Mesendoderm (in vitro differentiated cells): ENCODE measurements around the gene DGCR2.

ENCODE experiments used
- DNase-seq: peaks from one replicate; pipeline ENCODE4 v3.0.0; 2013
- H2AK5ac ChIP-seq: 2 replicates; pipeline ENCODE4 v1.6.1; 2013; ENCODE audit warnings: low read length, inconsistent platforms
- H2BK120ac ChIP-seq: 2 replicates; pipeline ENCODE4 v1.6.1; 2013; ENCODE audit warnings: low read depth, mild to moderate bottlenecking, low read length, moderate library complexity, mixed read lengths
- H2BK15ac ChIP-seq: replicated peaks from 2 replicates; pipeline ENCODE4 v1.6.1; 2013; ENCODE audit warnings: low read depth, mild to moderate bottlenecking, moderate library complexity
- H2BK5ac ChIP-seq: 2 replicates; pipeline ENCODE4 v1.6.1; 2013; ENCODE audit warnings: low read length, inconsistent platforms
- H3K18ac ChIP-seq: 2 replicates; pipeline ENCODE4 v1.6.1; 2013; ENCODE audit warnings: mild to moderate bottlenecking, low read length, mixed read lengths
- H3K23ac ChIP-seq: one replicate; pipeline ENCODE4 v1.6.1; 2013; ENCODE audit warnings: low read length
- H3K27ac ChIP-seq: 2 replicates; pipeline ENCODE4 v1.5.1; 2013; ENCODE audit warnings: low read depth, mild to moderate bottlenecking, inconsistent platforms, low read length, moderate library complexity
- H3K27me3 ChIP-seq: 2 replicates; pipeline ENCODE4 v1.6.1; 2013; ENCODE audit warnings: low read length, control low read depth, mild to moderate bottlenecking, inconsistent platforms; ENCODE audit not compliant: insufficient read depth, poor library complexity
- H3K36me3 ChIP-seq: 2 replicates; pipeline ENCODE4 v1.6.1; 2013; ENCODE audit warnings: low read length, inconsistent platforms; ENCODE audit not compliant: control insufficient read depth, insufficient read depth
- H3K4ac ChIP-seq: one replicate; pipeline ENCODE4 v1.6.1; 2013; ENCODE audit warnings: low read depth, mild to moderate bottlenecking, low read length, moderate library complexity
- H3K4me1 ChIP-seq: 2 replicates; pipeline ENCODE4 v1.6.1; 2013; ENCODE audit warnings: low read depth, low read length, inconsistent platforms; ENCODE audit not compliant: control insufficient read depth
- H3K4me2 ChIP-seq: 2 replicates; pipeline ENCODE4 v1.6.1; 2013; ENCODE audit warnings: low read length
- H3K4me3 ChIP-seq: 2 replicates; pipeline ENCODE4 v1.5.1; 2013; ENCODE audit warnings: mild to moderate bottlenecking, low read length
- H3K56ac ChIP-seq: one replicate; pipeline ENCODE4 v1.6.1; 2013; ENCODE audit warnings: low read length
- H3K79me1 ChIP-seq: 2 replicates; pipeline ENCODE4 v1.6.1; 2013; ENCODE audit warnings: low read length, inconsistent platforms
- H3K79me2 ChIP-seq: 2 replicates; pipeline ENCODE4 v1.6.1; 2013; ENCODE audit warnings: mild to moderate bottlenecking, low read length; ENCODE audit not compliant: control insufficient read depth, insufficient read depth
- H3K9ac ChIP-seq: 2 replicates; pipeline ENCODE4 v1.6.1; 2013; ENCODE audit warnings: low read length, inconsistent platforms
- H4K5ac ChIP-seq: one replicate; pipeline ENCODE4 v1.6.1; 2013; ENCODE audit warnings: low read length
- H4K8ac ChIP-seq: one replicate; pipeline ENCODE4 v1.6.1; 2013; ENCODE audit warnings: low read depth, mild to moderate bottlenecking, control low read depth, low read length, moderate library complexity
- WGBS: extraction: QIAGEN DNeasy Blood & Tissue Kit; methylation state at CpG from one replicate; pipeline ENCODE4 v1.1.7; 2013; ENCODE audit warnings: low lambda C conversion rate, missing lambda C conversion rate; ENCODE audit not compliant: insufficient coverage; ENCODE audit errors: extremely low coverage; 5-methylcytosine and 5-hydroxymethylcytosine counted together

DGCR2 gene

GRCh38 chr22:19130959-19131684 is 8.9 kb upstream of the DGCR2 start, which contains the start of gene TSSK2:
TSS of gene TSSK2 (plus strand) at chr22:19131308. CDS start at chr22:19131400, 92 bp downstream.
- no peaks in the 10 kb centered on the region for H3K4me1 ChIP-seq
- H3K4me3 ChIP-seq = no peak within 1 kb of the TSS
- H3K56ac ChIP-seq = no peak within 1 kb of the TSS
- no peak within 1 kb of the TSS for H3K4ac ChIP-seq
- no peak within 1 kb of the TSS for H2BK15ac ChIP-seq
- no peak within 1 kb of the TSS for H2AK5ac ChIP-seq
- no peak within 1 kb of the TSS for H3K23ac ChIP-seq
- peaks cover 1% of the 10 kb centered on the region for H3K36me3 ChIP-seq
- no peaks in the 10 kb centered on the region for H3K79me2 ChIP-seq
- H4K5ac ChIP-seq = no peak within 1 kb of the TSS
- H3K79me1 ChIP-seq = no peaks in the 10 kb centered on the region
- H3K27me3 ChIP-seq = no peaks in the 10 kb centered on the region
- H3K27ac ChIP-seq = no peak within 1 kb of the TSS
- H3K4me2 ChIP-seq = no peak within 1 kb of the TSS
- WGBS = no CpG with 5 or more reads among the region's 27 CpGs
- no peak within 1 kb of the TSS for H2BK5ac ChIP-seq
- H3K18ac ChIP-seq = no peak within 1 kb of the TSS
- no peak within 1 kb of the TSS for H2BK120ac ChIP-seq
- no peak within 1 kb of the TSS for H4K8ac ChIP-seq
- H3K9ac ChIP-seq = no peak within 1 kb of the TSS
- no peak for DNase-seq

GRCh38 chr22:19129871-19130270 is 7.7 kb upstream of the DGCR2 start:
- no peak overlapping the region for H3K56ac ChIP-seq
- H4K8ac ChIP-seq = no peak overlapping the region
- H2AK5ac ChIP-seq = no peak overlapping the region
- DNase-seq = no peak
- no peak overlapping the region for H2BK120ac ChIP-seq
- H3K9ac ChIP-seq = no peak overlapping the region
- H3K79me2 ChIP-seq = no peaks in the 10 kb centered on the region
- H3K27me3 ChIP-seq = no peaks in the 10 kb centered on the region
- no peak overlapping the region for H3K23ac ChIP-seq
- H3K4me1 ChIP-seq = no peaks in the 10 kb centered on the region
- no peaks in the 10 kb centered on the region for H3K79me1 ChIP-seq
- no peak overlapping the region for H3K4ac ChIP-seq
- H4K5ac ChIP-seq = no peak overlapping the region
- no peak overlapping the region for H3K27ac ChIP-seq
- no peak overlapping the region for H2BK5ac ChIP-seq
- H2BK15ac ChIP-seq = no peak overlapping the region
- H3K4me3 ChIP-seq = no peak overlapping the region
- WGBS = no CpG with 5 or more reads among the region's 8 CpGs
- H3K18ac ChIP-seq = no peak overlapping the region
- peaks cover 1% of the 10 kb centered on the region for H3K36me3 ChIP-seq
- no peak overlapping the region for H3K4me2 ChIP-seq

- H3K4me2 ChIP-seq = no peak overlapping the region
- H3K23ac ChIP-seq = no peak overlapping the region
- no peak overlapping the region for H2AK5ac ChIP-seq
- DNase-seq = no peak
- no peaks in the 10 kb centered on the region for H3K27me3 ChIP-seq
- H2BK15ac ChIP-seq = no peak overlapping the region
- H3K79me1 ChIP-seq = no peaks in the 10 kb centered on the region
- H3K18ac ChIP-seq = no peak overlapping the region
- no peak overlapping the region for H2BK120ac ChIP-seq
- no peak overlapping the region for H2BK5ac ChIP-seq
- H3K4me1 ChIP-seq = no peaks in the 10 kb centered on the region
- H3K27ac ChIP-seq = no peak overlapping the region
- peaks cover 1% of the 10 kb centered on the region for H3K36me3 ChIP-seq
- no peak overlapping the region for H4K8ac ChIP-seq
- no peaks in the 10 kb centered on the region for H3K79me2 ChIP-seq
- no peak overlapping the region for H3K9ac ChIP-seq
- WGBS = no CpG with 5 or more reads among the region's 7 CpGs
- H4K5ac ChIP-seq = no peak overlapping the region
- H3K56ac ChIP-seq = no peak overlapping the region
- H3K4ac ChIP-seq = no peak overlapping the region
- H3K4me3 ChIP-seq = no peak overlapping the region
These were observed 6.9 kb upstream of the DGCR2 start for GRCh38 chr22:19128946-19129727.

- Histone ChIP-seq H2BK120ac (no peak overlapping the region), H3K23ac (no peak overlapping the region), H3K4me1 (no peaks in the 10 kb centered on the region), H3K36me3 (no peaks in the 10 kb centered on the region), H2BK5ac (no peak overlapping the region), H2AK5ac (no peak overlapping the region), H4K5ac (no peak overlapping the region), H2BK15ac (no peak overlapping the region), H3K4me3 (no peak overlapping the region), H3K27me3 (no peaks in the 10 kb centered on the region), H3K4ac (no peak overlapping the region), H3K27ac (no peak overlapping the region), H3K18ac (no peak overlapping the region), H3K56ac (no peak overlapping the region), H3K79me2 (no peaks in the 10 kb centered on the region), H3K79me1 (no peaks in the 10 kb centered on the region), H3K4me2 (no peak overlapping the region), H4K8ac (no peak overlapping the region), H3K9ac (no peak overlapping the region)
- no CpG with 5 or more reads among the region's 7 CpGs for WGBS
- no peak for DNase-seq
These were observed 5.8 kb upstream of the DGCR2 start for GRCh38 chr22:19128009-19128401.

- no CpG with 5 or more reads among the region's 16 CpGs for WGBS
These were observed 5.3 kb upstream of the DGCR2 start for GRCh38 chr22:19127329-19128008.

More at GRCh38 chr22:19127329-19128008, 5.3 kb upstream of the DGCR2 start:
- Histone ChIP-seq H3K79me2 (no peaks in the 10 kb centered on the region), H2AK5ac (no peak overlapping the region), H3K18ac (no peak overlapping the region), H3K79me1 (no peaks in the 10 kb centered on the region), H3K4me2 (no peak overlapping the region), H2BK5ac (no peak overlapping the region), H3K9ac (no peak overlapping the region), H3K4me3 (no peak overlapping the region), H3K23ac (no peak overlapping the region), H3K4me1 (no peaks in the 10 kb centered on the region), H3K4ac (no peak overlapping the region), H3K27me3 (no peaks in the 10 kb centered on the region), H4K8ac (no peak overlapping the region), H4K5ac (no peak overlapping the region), H3K27ac (no peak overlapping the region), H2BK15ac (no peak overlapping the region), H2BK120ac (no peak overlapping the region), H3K36me3 (no peaks in the 10 kb centered on the region), H3K56ac (no peak overlapping the region)
- DNase-seq = no peak
